D721Med (cell line): ENCODE results near the gene MGAM2.

Experiments
- DNase-seq: peaks from one replicate; pipeline ENCODE4 v3.0.0; 2011; ENCODE audit warnings: low spot score; ENCODE audit not compliant: insufficient read length
- FAIRE-seq: peaks from 2 replicates; lab custom pipeline; 2011; peaks lifted over from hg19 to GRCh38; lab: Jason Lieb, UNC
- TF ChIP-seq, protein P1 (sequence below): IDR thresholded peaks from 2 replicates; pipeline ENCODE4 v1.5.1; 2012; ENCODE audit warnings: mild to moderate bottlenecking, control low read depth; ENCODE audit not compliant: insufficient read depth; ENCODE audit errors: missing control alignments

The MGAM2 gene

DNA sequence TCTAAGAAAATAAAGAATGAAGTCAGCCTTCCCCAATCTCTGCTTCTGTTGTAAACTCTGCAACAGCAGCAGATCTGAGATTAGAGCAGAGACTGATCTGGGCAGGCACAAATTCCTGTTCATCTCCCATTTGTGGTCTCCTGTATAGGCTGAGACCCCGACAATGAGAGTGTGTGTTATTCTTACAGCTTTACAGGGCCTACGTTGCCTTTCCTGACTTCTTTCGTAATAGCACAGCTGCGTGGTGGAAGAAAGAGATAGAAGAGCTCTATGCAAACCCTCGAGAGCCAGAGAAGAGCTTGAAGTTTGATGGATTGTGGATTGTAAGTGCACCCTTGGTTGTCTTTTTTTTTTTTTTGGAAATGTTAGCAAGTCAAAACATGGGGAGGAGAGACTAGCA, 74.3 kb downstream of the MGAM2 start:
- DNase-seq (no peak), FAIRE-seq (no peak)
- TF ChIP-seq, protein P1, sequence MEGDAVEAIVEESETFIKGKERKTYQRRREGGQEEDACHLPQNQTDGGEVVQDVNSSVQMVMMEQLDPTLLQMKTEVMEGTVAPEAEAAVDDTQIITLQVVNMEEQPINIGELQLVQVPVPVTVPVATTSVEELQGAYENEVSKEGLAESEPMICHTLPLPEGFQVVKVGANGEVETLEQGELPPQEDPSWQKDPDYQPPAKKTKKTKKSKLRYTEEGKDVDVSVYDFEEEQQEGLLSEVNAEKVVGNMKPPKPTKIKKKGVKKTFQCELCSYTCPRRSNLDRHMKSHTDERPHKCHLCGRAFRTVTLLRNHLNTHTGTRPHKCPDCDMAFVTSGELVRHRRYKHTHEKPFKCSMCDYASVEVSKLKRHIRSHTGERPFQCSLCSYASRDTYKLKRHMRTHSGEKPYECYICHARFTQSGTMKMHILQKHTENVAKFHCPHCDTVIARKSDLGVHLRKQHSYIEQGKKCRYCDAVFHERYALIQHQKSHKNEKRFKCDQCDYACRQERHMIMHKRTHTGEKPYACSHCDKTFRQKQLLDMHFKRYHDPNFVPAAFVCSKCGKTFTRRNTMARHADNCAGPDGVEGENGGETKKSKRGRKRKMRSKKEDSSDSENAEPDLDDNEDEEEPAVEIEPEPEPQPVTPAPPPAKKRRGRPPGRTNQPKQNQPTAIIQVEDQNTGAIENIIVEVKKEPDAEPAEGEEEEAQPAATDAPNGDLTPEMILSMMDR, result no peak

DNA sequence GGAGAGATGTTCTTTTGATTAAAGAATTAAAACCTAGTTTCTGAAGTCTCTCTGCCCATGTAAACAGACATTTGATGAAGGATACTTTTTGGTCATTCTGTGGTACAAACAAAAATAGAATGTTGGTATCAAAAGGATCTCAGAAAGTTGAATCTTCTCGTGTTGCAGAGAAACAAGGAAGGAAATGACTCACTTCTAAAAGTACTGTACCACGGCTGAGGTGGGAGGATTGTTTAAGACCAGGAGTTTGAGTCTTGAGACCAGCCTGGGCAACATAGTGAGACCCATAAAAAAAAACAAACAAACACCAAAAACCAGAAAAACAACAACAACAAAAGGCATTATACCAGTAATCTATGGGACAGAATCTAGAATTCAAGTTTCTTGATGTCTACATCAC, 76.6 kb downstream of the MGAM2 start:
- no peak for FAIRE-seq
- TF ChIP-seq, protein P1, result no peak
- no peak for DNase-seq

DNA sequence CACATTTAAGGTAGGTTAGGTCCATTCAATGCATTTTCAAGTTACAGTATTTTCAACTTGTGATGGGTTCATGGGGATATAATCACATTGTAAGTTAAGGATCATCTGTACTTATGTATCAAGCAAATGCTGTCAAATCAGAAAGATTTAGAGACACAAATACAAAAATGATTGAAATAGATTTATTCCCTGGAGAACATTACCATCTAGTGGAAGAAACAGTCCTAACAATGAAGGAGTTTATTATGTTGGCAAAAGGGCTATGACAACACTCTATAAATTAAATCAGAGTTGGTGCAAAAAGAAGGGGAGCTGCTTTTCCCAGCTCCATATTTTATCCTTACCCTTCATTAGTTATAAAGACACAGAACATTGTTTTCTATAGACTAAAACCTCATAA, 77.3 kb downstream of the MGAM2 start:
- DNase-seq (no peak), FAIRE-seq (no peak)
- TF ChIP-seq, protein P1, result peak; percentile 57

DNA sequence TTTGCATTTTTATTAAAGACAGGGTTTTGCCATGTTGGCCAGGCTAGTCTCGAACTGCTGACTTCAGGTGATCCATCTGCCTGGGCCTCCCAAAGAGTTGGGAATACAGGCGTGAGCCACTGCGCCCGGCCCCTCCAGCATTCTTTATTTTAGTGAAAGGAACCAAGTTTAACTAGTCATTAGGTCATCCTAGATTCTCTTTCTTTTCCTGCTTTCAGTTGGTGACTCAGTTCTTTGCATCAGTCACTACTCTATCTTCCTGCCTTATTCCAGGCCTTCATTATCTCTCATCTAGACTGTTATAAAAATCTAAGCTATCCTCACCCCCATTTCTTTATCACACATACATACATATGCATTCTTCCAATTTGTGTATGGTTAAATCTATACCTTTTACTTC, 82.7 kb downstream of the MGAM2 start:
- FAIRE-seq (no peak), DNase-seq (no peak)
- TF ChIP-seq, protein P1, result no peak

DNA sequence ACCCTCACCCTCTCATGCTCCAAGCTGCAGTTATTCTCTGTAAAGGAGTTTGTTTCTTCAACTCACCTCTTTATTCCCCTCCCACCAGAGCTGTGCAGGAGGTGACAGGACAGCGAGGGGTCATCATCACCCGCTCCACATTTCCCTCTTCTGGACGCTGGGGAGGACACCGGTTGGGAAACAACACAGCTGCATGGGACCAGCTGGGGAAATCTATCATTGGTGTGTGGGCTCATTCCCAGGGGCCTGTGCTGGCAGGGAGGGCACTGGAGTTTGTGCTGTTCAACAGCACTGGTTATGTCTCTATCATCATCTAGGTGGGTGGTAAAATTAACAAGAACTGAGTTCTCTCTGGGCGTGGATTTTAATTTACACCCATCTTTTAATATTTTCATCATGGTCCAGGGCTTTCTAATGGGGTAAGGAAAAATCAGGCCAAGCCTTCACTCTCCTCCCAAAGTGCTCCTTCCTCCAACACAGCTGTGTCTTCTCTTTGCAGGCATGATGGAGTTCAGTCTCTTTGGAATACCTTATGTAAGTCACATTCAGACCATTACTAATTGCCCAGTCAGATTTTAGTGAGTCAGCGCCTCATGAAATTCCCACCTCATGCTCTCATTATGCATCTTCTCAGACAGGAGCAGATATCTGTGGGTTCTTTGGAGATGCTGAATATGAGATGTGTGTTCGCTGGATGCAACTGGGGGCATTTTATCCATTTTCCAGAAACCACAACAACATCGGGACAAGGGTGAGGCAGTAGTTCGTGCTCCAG, 84.7 kb downstream of the MGAM2 start:
- FAIRE-seq, result no peak
- no peak for DNase-seq
- TF ChIP-seq, protein P1, result no peak

DNA sequence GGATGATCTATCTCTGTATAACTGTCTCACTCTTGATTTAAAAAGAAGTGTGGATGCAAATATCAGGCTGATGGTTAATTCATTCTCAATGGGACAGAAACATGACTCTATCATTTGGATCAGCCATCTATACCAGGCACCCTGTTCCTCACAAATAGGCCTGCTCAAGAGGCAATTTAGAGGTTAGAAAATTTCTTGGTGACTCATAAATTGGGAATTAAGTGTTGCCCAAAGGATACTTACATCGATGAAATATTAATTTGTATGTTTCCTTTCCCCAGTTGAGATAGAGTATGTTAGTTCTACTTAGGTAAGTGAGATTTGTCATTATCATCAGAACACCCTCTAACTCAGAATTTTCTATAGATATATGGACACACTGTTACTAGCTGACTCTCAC, 88.7 kb downstream of the MGAM2 start:
- FAIRE-seq (no peak), DNase-seq (no peak)
- TF ChIP-seq, protein P1, result no peak

DNA sequence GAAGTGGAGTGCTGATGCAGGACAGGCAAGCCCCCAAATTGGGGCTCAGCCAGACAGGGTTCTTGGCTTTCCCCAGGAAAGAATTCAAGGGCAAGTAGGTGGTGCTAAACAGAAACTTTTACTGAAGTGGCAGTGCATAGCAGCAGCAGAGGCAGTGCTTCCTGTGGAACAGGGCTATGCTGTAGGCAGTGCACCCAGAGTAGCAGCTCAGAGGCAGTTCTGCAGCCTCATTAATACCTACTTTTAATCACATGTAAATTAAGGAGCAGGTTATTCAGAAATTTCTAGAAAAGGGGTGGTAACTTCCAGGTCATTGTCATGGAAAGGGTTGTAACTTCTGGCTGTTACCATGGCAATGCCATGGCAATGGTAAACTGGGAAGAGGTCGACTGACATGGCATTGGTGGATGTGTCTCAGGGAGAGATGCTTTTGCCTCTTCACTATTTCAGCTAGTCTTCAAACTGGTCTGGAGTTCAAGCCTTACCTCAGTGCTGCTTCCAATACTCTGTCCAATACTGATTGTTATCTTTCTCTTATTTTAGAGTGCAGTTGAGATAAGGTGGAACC, 117.1 kb downstream of the MGAM2 start:
- FAIRE-seq (no peak), DNase-seq (no peak)
- TF ChIP-seq, protein P1, result no peak
